Measurements from ENCODE around the gene MIGA2. TPM values are rescaled to one million over a fixed set of nuclear protein-coding genes. Genes with fewer than 3 reads are reported as not detected.

MIGA2 gene
- total RNA-seq, 1 experiment from 2014 or later, result 23.7 TPM

- ChIA-PET RAD21 (ENCODE audit: low non-redundant PET in 1 of 2, low total read pairs in 2 of 2, uncharacterized antibody in 2 of 2, unreplicated experiment in 2 of 2) (no interaction called here), CTCF (no interaction called here)
Measured at GRCh38 chr9:129032541-129033159, 3.8 kb upstream of the MIGA2 start.

More at GRCh38 chr9:129032541-129033159, 3.8 kb upstream of the MIGA2 start:
- H3K4me3 ChIP-seq (replicated peaks in 1 of 2; ENCODE audit: low read depth in 1 of 2, low read length in 2 of 2), result no peak overlapping the region
- no peaks in the 10 kb centered on the region for H3K27me3 ChIP-seq (ENCODE audit: insufficient read depth, low read length)
- H3K4me2 ChIP-seq (ENCODE audit: low read length), result no peak overlapping the region
- H3K9me3 ChIP-seq (ENCODE audit: control insufficient read depth in 1 of 2, insufficient read depth in 1 of 2, low read depth in 1 of 2, low read length in 2 of 2), result no peaks in the 10 kb centered on the region
- no peaks in the 10 kb centered on the region for H3K36me3 ChIP-seq (ENCODE audit: control insufficient read depth in 1 of 2, insufficient read depth in 2 of 2, low read length in 2 of 2)
- ATAC-seq, result no peak
- peaks cover 11 to 22% of the 10 kb centered on the region in 2 experiments; a peak in 3 of 4 replicates for H3K4me1 ChIP-seq (ENCODE audit: control insufficient read depth in 1 of 2, insufficient read depth in 2 of 2, low read length in 2 of 2)
- no peaks in the 10 kb centered on the region for H4K20me1 ChIP-seq (ENCODE audit: insufficient read depth)
- no peaks in the 10 kb centered on the region for H3K9me2 ChIP-seq (ENCODE audit: insufficient read depth)
- TF ChIP-seq CBX3 (IDR thresholded peaks at IDR 0.05; ENCODE audit: low read depth), result no peak
- TF ChIP-seq, protein P1, sequence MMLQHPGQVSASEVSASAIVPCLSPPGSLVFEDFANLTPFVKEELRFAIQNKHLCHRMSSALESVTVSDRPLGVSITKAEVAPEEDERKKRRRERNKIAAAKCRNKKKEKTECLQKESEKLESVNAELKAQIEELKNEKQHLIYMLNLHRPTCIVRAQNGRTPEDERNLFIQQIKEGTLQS (IDR thresholded peaks at IDR 0.05), result no peak
- TF ChIP-seq YY1 (IDR thresholded peaks at IDR 0.05; ENCODE audit: extremely low read depth, insufficient replicate concordance, low read depth, low read length), result no peak
- TF ChIP-seq RAD21 (IDR thresholded peaks at IDR 0.05; ENCODE audit: low read depth), result no peak
- TF ChIP-seq ZFX (IDR thresholded peaks at IDR 0.05), result no peak
- no peak for TF ChIP-seq SIN3A (IDR thresholded peaks at IDR 0.05; ENCODE audit: low read depth)
- no peak for TF ChIP-seq SP1 (IDR thresholded peaks at IDR 0.05; ENCODE audit: low read depth)
- TF ChIP-seq EZH2 (IDR thresholded peaks at IDR 0.05), result no peak
- no peak for TF ChIP-seq ZNF274 (IDR thresholded peaks at IDR 0.05; ENCODE audit: low read depth, low read length)
- TF ChIP-seq CTCF (IDR thresholded peaks at IDR 0.05 in 2 of 3, conservative IDR thresholded peaks at IDR 0.05 in 1 of 3; ENCODE audit: borderline replicate concordance in 1 of 3, insufficient read depth in 1 of 3, low read depth in 2 of 3, low read length in 2 of 3), result no peak
- H2AFZ ChIP-seq (ENCODE audit: low read depth, low read length, poor library complexity, severe bottlenecking), result no peak overlapping the region
- no peak for DNase-seq (ENCODE audit: low read depth, low spot score)
- POLR2A ChIA-PET, result no interaction called here
- intact Hi-C loops (cut with micrococcal nuclease), result no loop called here
- no peak overlapping the region for H3K9ac ChIP-seq (ENCODE audit: low read length)
- peaks cover 6% of the 10 kb centered on the region for H3K79me2 ChIP-seq (ENCODE audit: insufficient read depth, low read length)
- no TSS peak for BruUV-seq (replicated peaks)
- no peak overlapping the region for H3K27ac ChIP-seq (ENCODE audit: low read depth, low read length)
